ENCODE results near the gene ZNG1B. TPM values are rescaled to one million over a fixed set of nuclear protein-coding genes. Genes with fewer than 3 reads are reported as not detected.
"Not testable (repeated sequence)": the region's sequence is repeated elsewhere in the genome, so short reads cannot be mapped to it uniquely, and the experiment has no call there.

Gene ZNG1B
- total RNA-seq, 1 experiment from 2014 or later, result 50.4 TPM

- H3K9me3 ChIP-seq; H3K27ac Mint-ChIP-seq (ENCODE audit: unreplicated experiment); BruUV-seq (replicated peaks); H3K9me3 Mint-ChIP-seq (ENCODE audit: unreplicated experiment); H3K36me3 ChIP-seq (ENCODE audit: control insufficient read depth, insufficient read depth, low read length); intact Hi-C loops (cut with micrococcal nuclease; ENCODE audit: unreplicated experiment); CTCF ChIA-PET; H3K4me3 Mint-ChIP-seq (ENCODE audit: unreplicated experiment); H3K4me1 ChIP-seq; H3K4me3 ChIP-seq (ENCODE audit: low read depth, low read length); H3K4me1 Mint-ChIP-seq (ENCODE audit: low read depth, unreplicated experiment); DNase-seq; H3K27me3 ChIP-seq (replicated peaks; ENCODE audit: control insufficient read depth, insufficient read depth, low read length); POLR2A ChIA-PET; H3K27me3 Mint-ChIP-seq (ENCODE audit: insufficient read depth, unreplicated experiment): not testable (repeated sequence)
- H3K36me3 Mint-ChIP-seq (ENCODE audit: insufficient read depth, unreplicated experiment), result peaks cover 12% of the 10 kb centered on the region
Observed at GRCh38 chr2:113433468-113433867, 4.0 kb upstream of the ZNG1B start.

- H3K4me3 ChIP-seq (ENCODE audit: low read depth, low read length); POLR2A ChIA-PET; H3K4me1 Mint-ChIP-seq (ENCODE audit: low read depth, unreplicated experiment); H3K4me3 Mint-ChIP-seq (ENCODE audit: unreplicated experiment); H3K27me3 ChIP-seq (replicated peaks; ENCODE audit: control insufficient read depth, insufficient read depth, low read length); H3K36me3 Mint-ChIP-seq (ENCODE audit: insufficient read depth, unreplicated experiment); BruUV-seq (replicated peaks); H3K27me3 Mint-ChIP-seq (ENCODE audit: insufficient read depth, unreplicated experiment); H3K36me3 ChIP-seq (ENCODE audit: control insufficient read depth, insufficient read depth, low read length); H3K4me1 ChIP-seq; H3K27ac Mint-ChIP-seq (ENCODE audit: unreplicated experiment); H3K9me3 Mint-ChIP-seq (ENCODE audit: unreplicated experiment); DNase-seq; H3K9me3 ChIP-seq; CTCF ChIA-PET; intact Hi-C loops (cut with micrococcal nuclease; ENCODE audit: unreplicated experiment): not testable (repeated sequence)
Observed at GRCh38 chr2:113465770-113466169, 28.3 kb downstream of the ZNG1B start.

- H3K36me3 Mint-ChIP-seq (ENCODE audit: insufficient read depth, unreplicated experiment); CTCF ChIA-PET; H3K27ac Mint-ChIP-seq (ENCODE audit: unreplicated experiment); H3K4me1 ChIP-seq; H3K4me3 ChIP-seq (ENCODE audit: low read depth, low read length); H3K9me3 ChIP-seq; H3K9me3 Mint-ChIP-seq (ENCODE audit: unreplicated experiment); H3K27me3 ChIP-seq (replicated peaks; ENCODE audit: control insufficient read depth, insufficient read depth, low read length); H3K4me3 Mint-ChIP-seq (ENCODE audit: unreplicated experiment); H3K4me1 Mint-ChIP-seq (ENCODE audit: low read depth, unreplicated experiment); H3K27me3 Mint-ChIP-seq (ENCODE audit: insufficient read depth, unreplicated experiment); BruUV-seq (replicated peaks); intact Hi-C loops (cut with micrococcal nuclease; ENCODE audit: unreplicated experiment); POLR2A ChIA-PET; H3K36me3 ChIP-seq (ENCODE audit: control insufficient read depth, insufficient read depth, low read length); DNase-seq: not testable (repeated sequence)
Observed at GRCh38 chr2:113476688-113477368, 39.3 kb downstream of the ZNG1B start.

GRCh38 chr2:113496527-113496926, 59.0 kb downstream of the ZNG1B start:
- not testable (repeated sequence) for H3K4me1 Mint-ChIP-seq (ENCODE audit: low read depth, unreplicated experiment); BruUV-seq (replicated peaks)

GRCh38 chr2:113498365-113498764, 60.9 kb downstream of the ZNG1B start, which contains the start of gene FOXD4L1:
Gene FOXD4L1, plus strand, starts transcription at chr2:113498665. Its CDS starts 592 bp downstream, at chr2:113499257.
- H3K9me3 Mint-ChIP-seq (ENCODE audit: unreplicated experiment); H3K36me3 ChIP-seq (ENCODE audit: control insufficient read depth, insufficient read depth, low read length); DNase-seq; H3K27ac Mint-ChIP-seq (ENCODE audit: unreplicated experiment); H3K4me3 ChIP-seq (ENCODE audit: low read depth, low read length); H3K27me3 ChIP-seq (replicated peaks; ENCODE audit: control insufficient read depth, insufficient read depth, low read length); H3K4me1 Mint-ChIP-seq (ENCODE audit: low read depth, unreplicated experiment); H3K4me1 ChIP-seq; CTCF ChIA-PET; H3K4me3 Mint-ChIP-seq (ENCODE audit: unreplicated experiment); H3K27me3 Mint-ChIP-seq (ENCODE audit: insufficient read depth, unreplicated experiment); BruUV-seq (replicated peaks); H3K9me3 ChIP-seq; POLR2A ChIA-PET; intact Hi-C loops (cut with micrococcal nuclease; ENCODE audit: unreplicated experiment): not testable (repeated sequence)
- peaks cover 16% of the 10 kb centered on the region for H3K36me3 Mint-ChIP-seq (ENCODE audit: insufficient read depth, unreplicated experiment)

More at GRCh38 chr2:113496527-113496926, 59.0 kb downstream of the ZNG1B start:
- H3K36me3 Mint-ChIP-seq (ENCODE audit: insufficient read depth, unreplicated experiment), result peaks cover 16% of the 10 kb centered on the region
- H3K36me3 ChIP-seq (ENCODE audit: control insufficient read depth, insufficient read depth, low read length); CTCF ChIA-PET; H3K27me3 Mint-ChIP-seq (ENCODE audit: insufficient read depth, unreplicated experiment); H3K27me3 ChIP-seq (replicated peaks; ENCODE audit: control insufficient read depth, insufficient read depth, low read length); intact Hi-C loops (cut with micrococcal nuclease; ENCODE audit: unreplicated experiment); H3K9me3 ChIP-seq; H3K9me3 Mint-ChIP-seq (ENCODE audit: unreplicated experiment); H3K4me3 ChIP-seq (ENCODE audit: low read depth, low read length); POLR2A ChIA-PET; H3K27ac Mint-ChIP-seq (ENCODE audit: unreplicated experiment); H3K4me3 Mint-ChIP-seq (ENCODE audit: unreplicated experiment); H3K4me1 ChIP-seq; DNase-seq: not testable (repeated sequence)

GRCh38 chr2:113499019-113499885, 61.8 kb downstream of the ZNG1B start:
- H3K4me1 Mint-ChIP-seq (ENCODE audit: low read depth, unreplicated experiment); BruUV-seq (replicated peaks); POLR2A ChIA-PET; H3K4me3 ChIP-seq (ENCODE audit: low read depth, low read length); H3K4me3 Mint-ChIP-seq (ENCODE audit: unreplicated experiment); H3K27me3 Mint-ChIP-seq (ENCODE audit: insufficient read depth, unreplicated experiment); H3K36me3 ChIP-seq (ENCODE audit: control insufficient read depth, insufficient read depth, low read length); H3K4me1 ChIP-seq; H3K27me3 ChIP-seq (replicated peaks; ENCODE audit: control insufficient read depth, insufficient read depth, low read length); DNase-seq; H3K9me3 Mint-ChIP-seq (ENCODE audit: unreplicated experiment); intact Hi-C loops (cut with micrococcal nuclease; ENCODE audit: unreplicated experiment); H3K27ac Mint-ChIP-seq (ENCODE audit: unreplicated experiment); CTCF ChIA-PET; H3K9me3 ChIP-seq: not testable (repeated sequence)
- H3K36me3 Mint-ChIP-seq (ENCODE audit: insufficient read depth, unreplicated experiment), result peaks cover 16% of the 10 kb centered on the region

All from Caco-2 (cell line).